WTC11 (cell line): Measurements from ENCODE around the gene PROK2. TPM values are rescaled to one million over a fixed set of nuclear protein-coding genes. Genes with fewer than 3 reads are reported as not detected.

Experiments
- ATAC-seq: fragments of 200-7000 bp; cut with Tn5 transposase; 2 replicates; pipeline ENCODE4 v1.10.0; 2021; ENCODE audit warnings: mild to moderate bottlenecking, moderate library complexity
- CTCF ChIA-PET: fragments of 300-600 bp; sonication (Branson Sonifier 250); formaldehyde crosslinking; loops from one replicate; lab custom pipeline; 2021; ENCODE audit warnings: antibody characterized with exemption; lab: Charles Lee
- POLR2A ChIA-PET: fragments of 350-600 bp; sonication (Branson Sonifier 250); formaldehyde crosslinking; loops from one replicate; lab custom pipeline; 2021; ENCODE audit warnings: antibody characterized with exemption; lab: Charles Lee
- DNase-seq: peaks from one replicate; pipeline ENCODE4 v3.0.0; 2021; ENCODE audit warnings: low spot score
- H3K27ac Mint-ChIP-seq: 2 replicates; pipeline ENCODE4 v1.8.0; 2021; ENCODE audit warnings: mixed read lengths
- H3K27me3 Mint-ChIP-seq: 2 replicates; pipeline ENCODE4 v1.8.0; 2021; ENCODE audit warnings: low read depth, mild to moderate bottlenecking, moderate library complexity, mixed read lengths
- H3K36me3 Mint-ChIP-seq: 2 replicates; pipeline ENCODE4 v1.8.0; 2021; ENCODE audit warnings: mixed read lengths
- H3K4me1 Mint-ChIP-seq: 2 replicates; pipeline ENCODE4 v1.8.0; 2022; ENCODE audit warnings: mixed read lengths
- H3K4me3 Mint-ChIP-seq: 2 replicates; pipeline ENCODE4 v1.8.0; 2021; ENCODE audit warnings: mild to moderate bottlenecking, moderate library complexity, mixed read lengths
- H3K9me3 Mint-ChIP-seq: 2 replicates; pipeline ENCODE4 v1.8.0; 2021; ENCODE audit warnings: mixed read lengths
- AFF4 ChIP-seq: sonication (generic); formaldehyde crosslinking; IDR thresholded peaks from 2 replicates; pipeline ENCODE4 v1.8.1; 2023; ENCODE audit warnings: mild to moderate bottlenecking, missing genetic modification reagents, borderline replicate concordance
- ATF1 ChIP-seq: sonication (generic); formaldehyde crosslinking; IDR thresholded peaks from 2 replicates; pipeline ENCODE4 v1.8.1; 2023; ENCODE audit warnings: mild to moderate bottlenecking, moderate library complexity, missing genetic modification reagents
- CBFB ChIP-seq: sonication (generic); formaldehyde crosslinking; IDR thresholded peaks from 2 replicates; pipeline ENCODE4 v1.8.1; 2022; ENCODE audit warnings: mild to moderate bottlenecking, low read depth, missing genetic modification reagents
- E2F4 ChIP-seq: sonication (generic); formaldehyde crosslinking; IDR thresholded peaks from 2 replicates; pipeline ENCODE4 v1.8.1; 2022; ENCODE audit warnings: low read depth, mild to moderate bottlenecking, moderate library complexity, missing genetic modification reagents, borderline replicate concordance
- E2F5 ChIP-seq: sonication (generic); formaldehyde crosslinking; IDR thresholded peaks from 2 replicates; pipeline ENCODE4 v1.8.1; 2022; ENCODE audit warnings: mild to moderate bottlenecking, moderate library complexity, missing genetic modification reagents
- FOXP1 ChIP-seq: sonication (generic); formaldehyde crosslinking; IDR thresholded peaks from 2 replicates; pipeline ENCODE4 v1.8.0; 2022; ENCODE audit warnings: missing genetic modification reagents, mild to moderate bottlenecking, moderate library complexity, borderline replicate concordance
- GTF2I ChIP-seq: fragments of 250-450 bp; sonication (Bioruptor Pico); conservative IDR thresholded peaks from 2 replicates; pipeline ENCODE4 v1.4.0; 2021; ENCODE audit warnings: mild to moderate bottlenecking
- HMGXB4 ChIP-seq: sonication (generic); formaldehyde crosslinking; IDR thresholded peaks from 2 replicates; pipeline ENCODE4 v1.8.1; 2023; ENCODE audit warnings: mild to moderate bottlenecking, moderate library complexity, missing genetic modification reagents
- IRF1 ChIP-seq: sonication (generic); formaldehyde crosslinking; IDR thresholded peaks from 2 replicates; pipeline ENCODE4 v1.8.0; 2023; ENCODE audit warnings: missing genetic modification reagents
- IRF2 ChIP-seq: sonication (generic); formaldehyde crosslinking; IDR thresholded peaks from 2 replicates; pipeline ENCODE4 v1.8.0; 2022; ENCODE audit warnings: low read depth, missing genetic modification reagents, borderline replicate concordance
- JUN ChIP-seq: sonication (generic); formaldehyde crosslinking; IDR thresholded peaks from 2 replicates; pipeline ENCODE4 v1.8.0; 2023; ENCODE audit warnings: mild to moderate bottlenecking, missing genetic modification reagents
- KAT7 ChIP-seq: sonication (generic); formaldehyde crosslinking; IDR thresholded peaks from 2 replicates; pipeline ENCODE4 v1.8.1; 2023; ENCODE audit warnings: missing genetic modification reagents, mild to moderate bottlenecking, borderline replicate concordance
- MXD4 ChIP-seq: fragments of 250-450 bp; sonication (Bioruptor Pico); IDR thresholded peaks from 2 replicates; pipeline ENCODE4 v1.8.0; 2021; ENCODE audit warnings: mild to moderate bottlenecking, moderate library complexity, borderline replicate concordance
- NFE2L1 ChIP-seq: sonication (generic); formaldehyde crosslinking; IDR thresholded peaks from 2 replicates; pipeline ENCODE4 v1.8.1; 2023; ENCODE audit warnings: missing genetic modification reagents
- NR1H2 ChIP-seq: sonication (generic); formaldehyde crosslinking; IDR thresholded peaks from 2 replicates; pipeline ENCODE4 v1.9.0; 2021; ENCODE audit warnings: mild to moderate bottlenecking, moderate library complexity, missing genetic modification reagents
- NR2C2 ChIP-seq: sonication (generic); formaldehyde crosslinking; IDR thresholded peaks from 2 replicates; pipeline ENCODE4 v1.8.0; 2022; ENCODE audit warnings: mild to moderate bottlenecking, missing genetic modification reagents
- NR3C1 ChIP-seq: sonication (generic); formaldehyde crosslinking; conservative IDR thresholded peaks from 2 replicates; pipeline ENCODE4 v1.8.1; 2023; ENCODE audit warnings: low read depth, mild to moderate bottlenecking, missing genetic modification reagents
- RELA ChIP-seq: sonication (generic); formaldehyde crosslinking; IDR thresholded peaks from 2 replicates; pipeline ENCODE4 v1.8.1; 2022; ENCODE audit warnings: missing genetic modification reagents, mild to moderate bottlenecking, borderline replicate concordance
- TEAD1 ChIP-seq: sonication (generic); formaldehyde crosslinking; IDR thresholded peaks from 2 replicates; pipeline ENCODE4 v1.8.0; 2022; ENCODE audit warnings: mild to moderate bottlenecking, missing genetic modification reagents
- ZMAT4 ChIP-seq: fragments of 250-450 bp; sonication (Bioruptor Pico); IDR thresholded peaks from 2 replicates; pipeline ENCODE4 v1.9.0; 2021; ENCODE audit warnings: mild to moderate bottlenecking
- ZNF121 ChIP-seq: sonication (generic); formaldehyde crosslinking; IDR thresholded peaks from 2 replicates; pipeline ENCODE4 v1.8.0; 2023; ENCODE audit warnings: missing genetic modification reagents
- ZNF396 ChIP-seq: fragments of 250-450 bp; sonication (Bioruptor Pico); IDR thresholded peaks from 2 replicates; pipeline ENCODE4 v1.8.0; 2021; ENCODE audit warnings: mild to moderate bottlenecking, moderate library complexity, borderline replicate concordance
- ZNF671 ChIP-seq: fragments of 250-450 bp; sonication (Bioruptor Pico); IDR thresholded peaks from 2 replicates; pipeline ENCODE4 v1.8.0; 2021; ENCODE audit warnings: mild to moderate bottlenecking
- ZSCAN18 ChIP-seq: fragments of 250-450 bp; sonication (Bioruptor Pico); IDR thresholded peaks from 2 replicates; pipeline ENCODE4 v2.1.2; 2022; ENCODE audit warnings: mild to moderate bottlenecking, moderate library complexity
- total RNA-seq: library from RNA; stranded (reverse); gene quantifications from 3 replicates; pipeline ENCODE4 v1.2.3, GENCODE V29; 2021

Gene PROK2
- total RNA-seq, 1 experiment from 2014 or later = 0.92 TPM

GRCh38 chr3:71801986-71802385 is 17.0 kb upstream of the PROK2 start:
- no peak for TF ChIP-seq ZSCAN18
- TF ChIP-seq IRF1 (CRISPR knock-in tag) = no peak
- no peak for TF ChIP-seq E2F4 (CRISPR knock-in tag)
- no peak for TF ChIP-seq ZMAT4 (CRISPR knock-in tag)
- TF ChIP-seq NR3C1 (CRISPR knock-in tag) = no peak
- no peak for TF ChIP-seq NFE2L1 (CRISPR knock-in tag)
- no peak for TF ChIP-seq TEAD1 (CRISPR knock-in tag)
- TF ChIP-seq AFF4 (CRISPR knock-in tag) = no peak
- no peak for TF ChIP-seq ZNF396 (CRISPR knock-in tag)
- no peak for TF ChIP-seq NR2C2 (CRISPR knock-in tag)
- no peak for TF ChIP-seq HMGXB4 (CRISPR knock-in tag)
- TF ChIP-seq NR1H2 = no peak
- no peak for TF ChIP-seq IRF2 (CRISPR knock-in tag)
- Mint-ChIP-seq H3K27ac (no peak overlapping the region), H3K36me3 (no peaks in the 10 kb centered on the region), H3K27me3 (peaks cover 6% of the 10 kb centered on the region), H3K4me1 (peaks cover 42% of the 10 kb centered on the region), H3K9me3 (no peaks in the 10 kb centered on the region), H3K4me3 (no peak overlapping the region)
- POLR2A ChIA-PET = no interaction called here
- CTCF ChIA-PET = no interaction called here
- ATAC-seq (no peak), DNase-seq (no peak)

- no peak for ATAC-seq
- ChIA-PET CTCF (no interaction called here), POLR2A (no interaction called here)
- H3K4me3 Mint-ChIP-seq = no peak overlapping the region
- no peak for DNase-seq
- H3K27me3 Mint-ChIP-seq = peaks cover 3% of the 10 kb centered on the region
- H3K27ac Mint-ChIP-seq = no peak overlapping the region
- no peaks in the 10 kb centered on the region for H3K9me3 Mint-ChIP-seq
- no peaks in the 10 kb centered on the region for H3K36me3 Mint-ChIP-seq
- H3K4me1 Mint-ChIP-seq = peaks cover 38% of the 10 kb centered on the region
- TF ChIP-seq KAT7 (CRISPR knock-in tag) = no peak
- no peak for TF ChIP-seq ZNF121 (CRISPR knock-in tag)
- no peak for TF ChIP-seq ZNF671 (CRISPR knock-in tag)
- TF ChIP-seq ATF1 = no peak
- TF ChIP-seq JUN (CRISPR knock-in tag) = no peak
- TF ChIP-seq GTF2I (CRISPR knock-in tag) = no peak
- no peak for TF ChIP-seq CBFB
- no peak for TF ChIP-seq MXD4 (CRISPR knock-in tag)
- no peak for TF ChIP-seq E2F5
- no peak for TF ChIP-seq RELA (CRISPR knock-in tag)
- no peak for TF ChIP-seq FOXP1 (CRISPR knock-in tag)
Measured at GRCh38 chr3:71800023-71800422, 15.1 kb upstream of the PROK2 start.
